ENCODE results near the gene AUTS2.

The AUTS2 gene

DNA sequence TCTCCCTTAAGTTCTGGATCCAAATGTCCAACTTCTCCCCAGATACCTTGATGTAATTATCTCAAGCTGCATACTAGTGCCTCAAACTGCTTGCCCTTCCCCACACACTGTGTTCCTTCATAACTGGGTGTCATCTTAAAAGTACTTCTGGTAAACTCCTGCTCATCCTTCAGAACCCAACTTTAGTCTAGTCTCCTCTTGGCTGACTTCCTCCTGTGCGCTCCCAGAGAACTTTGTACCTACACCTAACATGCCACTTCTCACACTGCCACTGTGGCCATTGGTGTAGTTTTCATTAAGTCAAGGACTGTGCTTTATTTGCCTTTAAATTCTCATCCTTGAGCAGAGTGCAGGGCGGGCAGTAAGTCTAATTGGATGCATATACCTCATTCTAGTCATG lies 958.5 kb downstream of the AUTS2 start:
- Histone ChIP-seq H3K4me3 (replicated peaks; ENCODE audit: insufficient read depth, low read length) (no peak overlapping the region), H3K27ac (replicated peaks) (no peak overlapping the region), H3K27me3 (ENCODE audit: insufficient read depth, poor library complexity, severe bottlenecking) (no peaks in the 10 kb centered on the region)
- DNase-seq (ENCODE audit: low read depth in 1 of 2, low spot score in 1 of 2) = no peak
- no peak for TF ChIP-seq GABPA (IDR thresholded peaks at IDR 0.05; ENCODE audit: low read depth)
- TF ChIP-seq, protein P1, sequence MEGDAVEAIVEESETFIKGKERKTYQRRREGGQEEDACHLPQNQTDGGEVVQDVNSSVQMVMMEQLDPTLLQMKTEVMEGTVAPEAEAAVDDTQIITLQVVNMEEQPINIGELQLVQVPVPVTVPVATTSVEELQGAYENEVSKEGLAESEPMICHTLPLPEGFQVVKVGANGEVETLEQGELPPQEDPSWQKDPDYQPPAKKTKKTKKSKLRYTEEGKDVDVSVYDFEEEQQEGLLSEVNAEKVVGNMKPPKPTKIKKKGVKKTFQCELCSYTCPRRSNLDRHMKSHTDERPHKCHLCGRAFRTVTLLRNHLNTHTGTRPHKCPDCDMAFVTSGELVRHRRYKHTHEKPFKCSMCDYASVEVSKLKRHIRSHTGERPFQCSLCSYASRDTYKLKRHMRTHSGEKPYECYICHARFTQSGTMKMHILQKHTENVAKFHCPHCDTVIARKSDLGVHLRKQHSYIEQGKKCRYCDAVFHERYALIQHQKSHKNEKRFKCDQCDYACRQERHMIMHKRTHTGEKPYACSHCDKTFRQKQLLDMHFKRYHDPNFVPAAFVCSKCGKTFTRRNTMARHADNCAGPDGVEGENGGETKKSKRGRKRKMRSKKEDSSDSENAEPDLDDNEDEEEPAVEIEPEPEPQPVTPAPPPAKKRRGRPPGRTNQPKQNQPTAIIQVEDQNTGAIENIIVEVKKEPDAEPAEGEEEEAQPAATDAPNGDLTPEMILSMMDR (IDR thresholded peaks at IDR 0.05; ENCODE audit: insufficient read depth, low read length) = no peak
- TF ChIP-seq SPI1 (IDR thresholded peaks at IDR 0.05; ENCODE audit: borderline replicate concordance, low read depth) = no peak
- TF ChIP-seq, protein P2, sequence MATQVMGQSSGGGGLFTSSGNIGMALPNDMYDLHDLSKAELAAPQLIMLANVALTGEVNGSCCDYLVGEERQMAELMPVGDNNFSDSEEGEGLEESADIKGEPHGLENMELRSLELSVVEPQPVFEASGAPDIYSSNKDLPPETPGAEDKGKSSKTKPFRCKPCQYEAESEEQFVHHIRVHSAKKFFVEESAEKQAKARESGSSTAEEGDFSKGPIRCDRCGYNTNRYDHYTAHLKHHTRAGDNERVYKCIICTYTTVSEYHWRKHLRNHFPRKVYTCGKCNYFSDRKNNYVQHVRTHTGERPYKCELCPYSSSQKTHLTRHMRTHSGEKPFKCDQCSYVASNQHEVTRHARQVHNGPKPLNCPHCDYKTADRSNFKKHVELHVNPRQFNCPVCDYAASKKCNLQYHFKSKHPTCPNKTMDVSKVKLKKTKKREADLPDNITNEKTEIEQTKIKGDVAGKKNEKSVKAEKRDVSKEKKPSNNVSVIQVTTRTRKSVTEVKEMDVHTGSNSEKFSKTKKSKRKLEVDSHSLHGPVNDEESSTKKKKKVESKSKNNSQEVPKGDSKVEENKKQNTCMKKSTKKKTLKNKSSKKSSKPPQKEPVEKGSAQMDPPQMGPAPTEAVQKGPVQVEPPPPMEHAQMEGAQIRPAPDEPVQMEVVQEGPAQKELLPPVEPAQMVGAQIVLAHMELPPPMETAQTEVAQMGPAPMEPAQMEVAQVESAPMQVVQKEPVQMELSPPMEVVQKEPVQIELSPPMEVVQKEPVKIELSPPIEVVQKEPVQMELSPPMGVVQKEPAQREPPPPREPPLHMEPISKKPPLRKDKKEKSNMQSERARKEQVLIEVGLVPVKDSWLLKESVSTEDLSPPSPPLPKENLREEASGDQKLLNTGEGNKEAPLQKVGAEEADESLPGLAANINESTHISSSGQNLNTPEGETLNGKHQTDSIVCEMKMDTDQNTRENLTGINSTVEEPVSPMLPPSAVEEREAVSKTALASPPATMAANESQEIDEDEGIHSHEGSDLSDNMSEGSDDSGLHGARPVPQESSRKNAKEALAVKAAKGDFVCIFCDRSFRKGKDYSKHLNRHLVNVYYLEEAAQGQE (IDR thresholded peaks at IDR 0.05; ENCODE audit: insufficient replicate concordance, low read depth) = no peak
- TF ChIP-seq POLR2AphosphoS5 (IDR thresholded peaks at IDR 0.05; ENCODE audit: low read depth) = no peak

DNA sequence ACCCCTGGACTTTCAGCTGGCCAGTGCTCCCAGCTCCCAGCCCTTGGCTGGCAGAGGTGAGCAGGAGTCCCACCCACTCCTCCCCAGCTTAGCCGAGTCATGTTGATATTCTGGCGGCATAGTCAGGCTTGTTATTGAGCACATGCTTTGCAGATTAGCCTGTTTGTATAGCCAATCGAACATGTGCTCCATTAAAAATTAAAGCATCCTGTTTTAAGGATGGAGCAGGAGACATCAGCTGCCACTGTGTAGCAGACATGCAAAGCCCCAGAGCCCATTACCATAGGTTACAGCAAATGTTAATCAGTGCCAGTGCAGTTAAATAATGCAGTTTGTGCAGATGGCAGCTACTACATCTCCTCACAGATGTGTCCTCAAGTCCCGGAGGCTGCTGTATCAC lies 959.1 kb downstream of the AUTS2 start:
- Histone ChIP-seq H3K27ac (replicated peaks) (no peak overlapping the region), H3K4me3 (replicated peaks; ENCODE audit: insufficient read depth, low read length) (no peak overlapping the region), H3K27me3 (ENCODE audit: insufficient read depth, poor library complexity, severe bottlenecking) (no peaks in the 10 kb centered on the region)
- no peak for DNase-seq (ENCODE audit: low read depth in 1 of 2, low spot score in 1 of 2)
- TF ChIP-seq SPI1 (IDR thresholded peaks at IDR 0.05; ENCODE audit: borderline replicate concordance, low read depth) = no peak
- no peak for TF ChIP-seq POLR2AphosphoS5 (IDR thresholded peaks at IDR 0.05; ENCODE audit: low read depth)
- TF ChIP-seq, protein P2 (IDR thresholded peaks at IDR 0.05; ENCODE audit: insufficient replicate concordance, low read depth) = no peak
- TF ChIP-seq, protein P1 (IDR thresholded peaks at IDR 0.05; ENCODE audit: insufficient read depth, low read length) = no peak

DNA sequence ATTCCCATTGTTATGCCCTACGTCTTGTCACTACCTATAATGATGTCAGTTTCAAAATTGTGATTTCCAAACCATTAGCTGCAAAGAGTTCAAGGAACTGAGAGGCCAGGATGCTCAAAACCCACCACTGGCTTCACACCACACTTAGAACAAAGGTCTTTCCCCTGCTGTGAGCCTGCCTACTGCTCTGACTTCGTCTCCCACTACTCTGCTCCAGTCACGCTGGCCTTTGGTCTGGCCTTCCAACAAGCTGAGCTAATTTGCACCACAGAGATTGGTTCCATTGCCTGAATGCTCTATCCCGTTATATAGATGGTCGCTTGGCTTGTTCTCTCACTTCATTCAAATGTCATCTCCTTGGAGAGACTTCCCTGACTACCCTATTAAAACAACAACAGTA lies 961.5 kb downstream of the AUTS2 start:
- Histone ChIP-seq H3K4me3 (replicated peaks; ENCODE audit: insufficient read depth, low read length) (no peak overlapping the region), H3K27me3 (ENCODE audit: insufficient read depth, poor library complexity, severe bottlenecking) (no peaks in the 10 kb centered on the region), H3K27ac (replicated peaks) (no peak overlapping the region)
- TF ChIP-seq, protein P2 (IDR thresholded peaks at IDR 0.05; ENCODE audit: insufficient replicate concordance, low read depth) = no peak
- TF ChIP-seq SPI1 (IDR thresholded peaks at IDR 0.05; ENCODE audit: borderline replicate concordance, low read depth) (no peak), POLR2AphosphoS5 (IDR thresholded peaks at IDR 0.05; ENCODE audit: low read depth) (no peak), GABPA (IDR thresholded peaks at IDR 0.05; ENCODE audit: low read depth) (no peak)
- TF ChIP-seq, protein P1 (IDR thresholded peaks at IDR 0.05; ENCODE audit: insufficient read depth, low read length) = no peak
- DNase-seq (ENCODE audit: low read depth in 1 of 2, low spot score in 1 of 2) = no peak

Data from HL-60 (cell line).